Natural killer cell (primary cell): ENCODE data around the gene ZNF682. TPM values are rescaled to one million over a fixed set of nuclear protein-coding genes. Genes with fewer than 3 reads are reported as not detected.
"Not testable (repeated sequence)": the region's sequence is repeated elsewhere in the genome, so short reads cannot be mapped to it uniquely, and the experiment has no call there.

Source experiments
- ATAC-seq, 3 donors: fragments of 150-1000 bp in 2 of 3; fragments of 200-7000 bp in 1 of 3; cut with Tn5 transposase; 1 replicate in 1 of 3; 2 replicates in 2 of 3; pipeline ENCODE4 v1.10.0; 2021; ENCODE audit warnings: mild to moderate bottlenecking in 2 of 3, moderate library complexity in 2 of 3
- DNase-seq, 2 donors: peaks; one replicate each; pipeline versions ENCODE4 v3.0.0 to v3.0.0-alpha.2; 2013 to 2021; ENCODE audit warnings: mixed read lengths in 1 of 2
- H3K27ac ChIP-seq: one replicate; pipeline ENCODE4 v1.5.1; 2013; ENCODE audit warnings: mild to moderate bottlenecking, low read length
- H3K27me3 ChIP-seq: one replicate; pipeline ENCODE4 v1.6.1; 2013; ENCODE audit warnings: low read length; ENCODE audit not compliant: control insufficient read depth, insufficient read depth
- H3K36me3 ChIP-seq: one replicate; pipeline ENCODE4 v1.6.1; 2013; ENCODE audit warnings: low read length; ENCODE audit not compliant: control insufficient read depth, insufficient read depth
- H3K4me1 ChIP-seq: one replicate; pipeline ENCODE4 v1.6.1; 2013; ENCODE audit warnings: low read length; ENCODE audit not compliant: control insufficient read depth, insufficient read depth
- H3K4me3 ChIP-seq: one replicate; pipeline ENCODE4 v1.5.1; 2013; ENCODE audit warnings: low read length
- H3K9me3 ChIP-seq: one replicate; pipeline ENCODE4 v1.6.1; 2013; ENCODE audit warnings: low read length; ENCODE audit not compliant: control insufficient read depth, insufficient read depth
- H3K27ac Mint-ChIP-seq, 2 donors: one replicate each; pipeline ENCODE4 v1.8.0; 2022; ENCODE audit warnings: mild to moderate bottlenecking in 2 of 2, mixed read lengths in 2 of 2, moderate library complexity in 1 of 2
- H3K27me3 Mint-ChIP-seq, 2 donors: one replicate each; pipeline ENCODE4 v1.8.0; 2022; ENCODE audit warnings: low read depth in 2 of 2, mixed read lengths in 2 of 2
- H3K36me3 Mint-ChIP-seq: one replicate; pipeline ENCODE4 v1.8.0; 2022; ENCODE audit warnings: mixed read lengths
- H3K4me1 Mint-ChIP-seq, 2 donors: one replicate each; pipeline ENCODE4 v1.8.0; 2022; ENCODE audit warnings: mixed read lengths in 2 of 2
- H3K4me3 Mint-ChIP-seq: one replicate; pipeline ENCODE4 v1.8.0; 2022; ENCODE audit warnings: mild to moderate bottlenecking, moderate library complexity, mixed read lengths
- H3K9me3 Mint-ChIP-seq, 2 donors: one replicate each; pipeline ENCODE4 v1.8.0; 2022; ENCODE audit warnings: mixed read lengths in 2 of 2
- WGBS: methylation state at CpG from one replicate; pipeline ENCODE4 v1.1.7; 2013; ENCODE audit warnings: missing lambda C conversion rate; ENCODE audit not compliant: insufficient coverage; 5-methylcytosine and 5-hydroxymethylcytosine counted together
- intact Hi-C: fragments of 100-400 bp; cut with micrococcal nuclease; formaldehyde crosslinking; loops from one replicate; pipeline ENCODE4 v1.14.2; 2022
- total RNA-seq, 4 donors: library from RNA; stranded (reverse); fragments of 120-200 nt in 1 of 4; gene quantifications; one replicate each; pipeline versions ENCODE4 v1.2.3 to v1.2.4, GENCODE V29; 2013 to 2022
- TF ChIP-seq, protein P1 (sequence below): fragments of 200-600 bp; IDR thresholded peaks from one replicate; pipeline ENCODE4 v1.8.0; 2022; ENCODE audit warnings: antibody characterized with exemption

The ZNF682 gene
- total RNA-seq, 3 donors from 2014 or later (not counting 1 experiment from before 2014, with no cell fraction given): 9.6 to 16.1 (median 13.4) TPM

DNA sequence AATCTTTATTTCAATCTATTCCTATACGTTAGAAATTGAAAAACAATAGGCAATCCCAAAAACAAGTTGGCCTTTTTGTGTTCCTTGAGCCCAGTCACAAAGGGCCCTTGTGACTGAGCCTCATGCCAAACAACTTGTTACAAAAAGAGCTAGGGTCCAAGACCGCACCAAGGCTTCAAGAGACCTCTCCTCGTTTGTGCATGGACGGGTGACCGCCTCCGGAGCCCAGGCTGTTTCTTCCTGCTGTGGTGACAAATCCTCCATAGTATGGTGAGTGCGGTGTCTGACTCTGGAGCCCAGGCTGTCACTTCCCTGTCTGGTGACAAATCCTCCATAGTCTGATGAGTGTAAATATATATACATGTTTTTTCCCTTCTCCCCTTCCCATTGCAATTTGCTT, 74.9 kb downstream of the ZNF682 start:
- H3K27ac Mint-ChIP-seq: no peak overlapping the region
- Histone ChIP-seq H3K4me1 (no peaks in the 10 kb centered on the region), H3K9me3 (peaks cover 13% of the 10 kb centered on the region), H3K4me3 (no peak overlapping the region), H3K36me3 (no peaks in the 10 kb centered on the region), H3K27me3 (no peaks in the 10 kb centered on the region), H3K27ac (no peak overlapping the region)
- no peaks in the 10 kb centered on the region for H3K4me1 Mint-ChIP-seq
- peaks cover 8 to 16% of the 10 kb centered on the region in 2 donors for H3K9me3 Mint-ChIP-seq
- WGBS: 83% methylated on average over 7 of the region's 7 CpGs
- ATAC-seq: no peak
- H3K4me3 Mint-ChIP-seq: no peak overlapping the region
- no peaks in the 10 kb centered on the region for H3K27me3 Mint-ChIP-seq
- intact Hi-C loops: no loop called here
- TF ChIP-seq, protein P1, sequence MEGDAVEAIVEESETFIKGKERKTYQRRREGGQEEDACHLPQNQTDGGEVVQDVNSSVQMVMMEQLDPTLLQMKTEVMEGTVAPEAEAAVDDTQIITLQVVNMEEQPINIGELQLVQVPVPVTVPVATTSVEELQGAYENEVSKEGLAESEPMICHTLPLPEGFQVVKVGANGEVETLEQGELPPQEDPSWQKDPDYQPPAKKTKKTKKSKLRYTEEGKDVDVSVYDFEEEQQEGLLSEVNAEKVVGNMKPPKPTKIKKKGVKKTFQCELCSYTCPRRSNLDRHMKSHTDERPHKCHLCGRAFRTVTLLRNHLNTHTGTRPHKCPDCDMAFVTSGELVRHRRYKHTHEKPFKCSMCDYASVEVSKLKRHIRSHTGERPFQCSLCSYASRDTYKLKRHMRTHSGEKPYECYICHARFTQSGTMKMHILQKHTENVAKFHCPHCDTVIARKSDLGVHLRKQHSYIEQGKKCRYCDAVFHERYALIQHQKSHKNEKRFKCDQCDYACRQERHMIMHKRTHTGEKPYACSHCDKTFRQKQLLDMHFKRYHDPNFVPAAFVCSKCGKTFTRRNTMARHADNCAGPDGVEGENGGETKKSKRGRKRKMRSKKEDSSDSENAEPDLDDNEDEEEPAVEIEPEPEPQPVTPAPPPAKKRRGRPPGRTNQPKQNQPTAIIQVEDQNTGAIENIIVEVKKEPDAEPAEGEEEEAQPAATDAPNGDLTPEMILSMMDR: no peak
- H3K36me3 Mint-ChIP-seq: peaks cover 12% of the 10 kb centered on the region
- no peak for DNase-seq

DNA sequence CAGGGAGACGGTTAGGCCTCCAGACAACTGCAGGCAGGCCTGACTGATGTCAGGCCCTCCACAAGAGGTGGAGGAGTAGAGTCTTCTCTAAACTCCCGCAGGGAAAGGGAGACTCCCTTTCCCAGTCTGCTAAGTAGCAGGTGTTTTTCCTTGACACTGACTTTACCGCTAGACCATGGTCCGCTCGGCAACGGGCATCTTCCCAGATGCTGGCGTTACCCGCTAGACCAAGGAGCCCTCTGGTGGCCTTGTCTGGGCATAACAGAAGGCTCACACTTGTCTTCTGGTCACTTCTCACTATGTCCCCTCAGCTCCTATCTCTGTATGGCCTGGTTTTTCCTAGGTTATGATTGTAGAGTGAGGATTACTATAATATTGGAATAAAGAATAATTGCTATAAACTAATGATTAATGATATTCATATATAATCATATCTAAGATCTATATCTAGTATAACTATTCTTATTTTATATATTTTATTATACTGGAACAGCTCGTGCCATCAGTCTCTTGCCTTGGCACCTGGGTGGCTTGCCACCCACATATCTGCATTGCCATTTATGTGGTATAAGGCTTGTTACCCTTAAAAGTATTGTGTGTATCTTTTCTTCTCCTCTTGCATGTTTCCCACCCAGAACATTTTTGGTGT, 80.0 kb downstream of the ZNF682 start:
- H3K4me1 Mint-ChIP-seq, H3K27ac ChIP-seq, H3K9me3 Mint-ChIP-seq, H3K9me3 ChIP-seq, H3K27me3 Mint-ChIP-seq, H3K27me3 ChIP-seq, H3K36me3 ChIP-seq, H3K27ac Mint-ChIP-seq, ATAC-seq, H3K4me3 Mint-ChIP-seq, H3K4me1 ChIP-seq, H3K36me3 Mint-ChIP-seq, H3K4me3 ChIP-seq: not testable (repeated sequence)
- TF ChIP-seq, protein P1: peak; percentile 71
- intact Hi-C loops: loop anchor here (1.0 kb wide), 1 partner anchor 427 kb away; no protein-coding TSS in a partner anchor
- 9% methylated on average over 8 of the region's 9 CpGs for WGBS
- peak; percentile 55 to 75 for DNase-seq

DNA sequence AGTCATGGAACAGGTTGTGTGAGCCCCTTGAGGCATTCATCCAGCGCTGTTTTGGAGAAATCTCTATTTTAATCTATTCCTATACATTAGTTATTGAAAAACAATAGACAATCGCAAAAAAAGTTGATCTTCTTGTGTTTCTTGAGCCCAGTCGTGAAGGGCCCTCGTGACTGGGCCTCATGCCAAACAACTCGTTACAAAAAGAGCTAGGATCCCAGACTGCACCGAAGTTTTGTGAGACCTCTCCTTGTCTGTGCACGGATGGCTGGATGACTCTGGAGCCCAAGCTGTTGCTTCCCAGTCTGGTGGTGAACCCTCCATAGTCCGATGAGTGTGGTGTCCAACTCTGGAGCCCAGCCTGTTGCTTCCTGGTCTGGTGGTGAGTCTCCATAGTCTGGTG, 81.5 kb downstream of the ZNF682 start:
- H3K36me3 Mint-ChIP-seq, intact Hi-C loops: not testable (repeated sequence)
- 94% methylated on average over 8 of the region's 8 CpGs for WGBS

DNA sequence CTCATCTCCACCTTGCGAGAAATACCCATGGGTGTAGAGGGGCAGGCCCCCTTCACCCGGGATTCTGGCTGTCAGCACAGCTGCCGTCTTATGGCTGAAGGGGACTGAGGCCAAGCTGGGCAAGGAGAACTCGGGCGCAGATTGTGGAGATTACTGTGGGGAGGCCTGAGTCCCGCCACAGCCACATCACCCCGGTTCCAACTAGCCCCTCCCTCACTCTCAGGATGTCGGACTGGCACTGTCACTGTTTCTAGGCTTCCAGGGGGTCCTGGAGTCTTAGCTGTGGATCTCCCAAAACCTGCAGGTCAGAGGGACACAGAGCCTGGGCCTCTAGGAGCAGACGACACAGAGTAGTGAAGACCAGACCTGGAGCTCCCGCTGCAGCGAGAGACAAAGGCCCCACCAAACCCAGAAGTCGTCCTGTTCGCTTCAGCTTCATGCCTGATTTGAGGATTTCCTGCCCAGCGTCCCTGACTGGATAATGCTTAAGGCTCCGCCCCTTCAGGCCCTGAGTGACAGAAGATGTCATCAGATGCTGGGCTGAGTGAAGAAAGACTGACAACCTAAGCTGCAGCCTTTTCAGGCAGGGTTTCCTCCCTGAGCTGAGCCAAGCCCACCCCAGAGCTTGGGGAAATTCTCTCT, 82.8 kb downstream of the ZNF682 start:
- intact Hi-C loops: no loop called here
- Histone ChIP-seq H3K4me3 (no peak overlapping the region), H3K36me3 (no peaks in the 10 kb centered on the region), H3K9me3 (no peaks in the 10 kb centered on the region), H3K4me1 (no peaks in the 10 kb centered on the region), H3K27ac (no peak overlapping the region), H3K27me3 (no peaks in the 10 kb centered on the region)
- ATAC-seq (no peak), DNase-seq (peak in 1 of 2 donors; percentile 4)
- no peak overlapping the region for H3K27ac Mint-ChIP-seq
- TF ChIP-seq, protein P1: no peak
- H3K27me3 Mint-ChIP-seq: no peaks in the 10 kb centered on the region
- H3K4me1 Mint-ChIP-seq: peaks cover 5 to 8% of the 10 kb centered on the region in 2 donors
- no peaks in the 10 kb centered on the region for H3K36me3 Mint-ChIP-seq
- no peaks in the 10 kb centered on the region for H3K9me3 Mint-ChIP-seq
- 81% methylated on average over 14 of the region's 15 CpGs for WGBS
- H3K4me3 Mint-ChIP-seq: no peak overlapping the region

More for the DNA sequence above, 81.5 kb downstream of the ZNF682 start:
- not testable (repeated sequence) for DNase-seq, H3K27ac Mint-ChIP-seq, H3K27me3 ChIP-seq, H3K27ac ChIP-seq, H3K36me3 ChIP-seq, H3K9me3 Mint-ChIP-seq, H3K4me1 Mint-ChIP-seq, H3K4me1 ChIP-seq, H3K27me3 Mint-ChIP-seq, ATAC-seq, H3K4me3 Mint-ChIP-seq, H3K4me3 ChIP-seq, H3K9me3 ChIP-seq
